IPS DF 4.7 (cell line): ENCODE results near the gene ALDH1A1.
"Not testable (repeated sequence)": the region's sequence is repeated elsewhere in the genome, so short reads cannot be mapped to it uniquely, and the experiment has no call there.

ENCODE experiments used
- DNase-seq: peaks from one replicate; pipeline ENCODE4 v3.0.0-alpha.2; 2013; ENCODE audit warnings: low spot score; ENCODE audit errors: extremely low read depth

ALDH1A1 gene

GRCh38 chr9:72943844-72944462, 8.9 kb downstream of the ALDH1A1 start:
- no peak for DNase-seq

- no peak for DNase-seq
Measured at GRCh38 chr9:72942451-72942850, 10.4 kb downstream of the ALDH1A1 start.

GRCh38 chr9:72939581-72939980, 13.3 kb downstream of the ALDH1A1 start:
- not testable (repeated sequence) for DNase-seq

GRCh38 chr9:72937545-72937944, 15.3 kb downstream of the ALDH1A1 start:
- DNase-seq = no peak

GRCh38 chr9:72936679-72937078, 16.2 kb downstream of the ALDH1A1 start:
- DNase-seq = no peak

GRCh38 chr9:72936266-72936665, 16.6 kb downstream of the ALDH1A1 start:
- DNase-seq = no peak

GRCh38 chr9:72935595-72935994, 17.3 kb downstream of the ALDH1A1 start:
- no peak for DNase-seq

- DNase-seq = no peak
Measured at GRCh38 chr9:72933730-72934665, 18.9 kb downstream of the ALDH1A1 start.

GRCh38 chr9:72932619-72933018, 20.2 kb downstream of the ALDH1A1 start:
- DNase-seq = no peak

GRCh38 chr9:72931897-72932296, 21.0 kb downstream of the ALDH1A1 start:
- DNase-seq = no peak

- DNase-seq = no peak
Measured at GRCh38 chr9:72931437-72931836, 21.4 kb downstream of the ALDH1A1 start.

- DNase-seq = no peak
Measured at GRCh38 chr9:72930828-72931227, 22.0 kb downstream of the ALDH1A1 start.

- DNase-seq = no peak
Measured at GRCh38 chr9:72929542-72929941, 23.3 kb downstream of the ALDH1A1 start.

- DNase-seq = no peak
Measured at GRCh38 chr9:72928042-72928507, 24.8 kb downstream of the ALDH1A1 start.

- no peak for DNase-seq
Measured at GRCh38 chr9:72926506-72926905, 26.3 kb downstream of the ALDH1A1 start.

- DNase-seq = no peak
Measured at GRCh38 chr9:72925891-72926290, 27.0 kb downstream of the ALDH1A1 start.

GRCh38 chr9:72925126-72925789, 27.6 kb downstream of the ALDH1A1 start:
- no peak for DNase-seq

GRCh38 chr9:72924154-72924790, 28.6 kb downstream of the ALDH1A1 start:
- DNase-seq = no peak

GRCh38 chr9:72923077-72923476, 29.8 kb downstream of the ALDH1A1 start:
- no peak for DNase-seq

GRCh38 chr9:72921888-72922654, 30.8 kb downstream of the ALDH1A1 start:
- DNase-seq = no peak
